Measurements from ENCODE around the gene FSTL1.

Gene FSTL1

GRCh38 chr3:120424506-120424905, 26.3 kb downstream of the FSTL1 start:
- no peak for TF ChIP-seq GATA2 (IDR thresholded peaks at IDR 0.05; ENCODE audit: low read depth, low read length)
- TF ChIP-seq GATA3 (IDR thresholded peaks at IDR 0.05; ENCODE audit: low read depth, low read length): no peak

- TF ChIP-seq GATA2 (IDR thresholded peaks at IDR 0.05; ENCODE audit: low read depth, low read length) (no peak), GATA3 (IDR thresholded peaks at IDR 0.05; ENCODE audit: low read depth, low read length) (no peak)
Measured at GRCh38 chr3:120423432-120423831, 27.4 kb downstream of the FSTL1 start.

- TF ChIP-seq GATA2 (IDR thresholded peaks at IDR 0.05; ENCODE audit: low read depth, low read length) (no peak), GATA3 (IDR thresholded peaks at IDR 0.05; ENCODE audit: low read depth, low read length) (no peak)
Measured at GRCh38 chr3:120421926-120422325, 28.9 kb downstream of the FSTL1 start.

- TF ChIP-seq GATA3 (IDR thresholded peaks at IDR 0.05; ENCODE audit: low read depth, low read length) (no peak), GATA2 (IDR thresholded peaks at IDR 0.05; ENCODE audit: low read depth, low read length) (no peak)
Measured at GRCh38 chr3:120420928-120421551, 29.8 kb downstream of the FSTL1 start.

GRCh38 chr3:120420360-120420759, 30.4 kb downstream of the FSTL1 start:
- no peak for TF ChIP-seq GATA2 (IDR thresholded peaks at IDR 0.05; ENCODE audit: low read depth, low read length)
- TF ChIP-seq GATA3 (IDR thresholded peaks at IDR 0.05; ENCODE audit: low read depth, low read length): no peak

GRCh38 chr3:120419797-120420196, 31.0 kb downstream of the FSTL1 start:
- TF ChIP-seq GATA2 (IDR thresholded peaks at IDR 0.05; ENCODE audit: low read depth, low read length) (no peak), GATA3 (IDR thresholded peaks at IDR 0.05; ENCODE audit: low read depth, low read length) (no peak)

- TF ChIP-seq GATA2 (IDR thresholded peaks at IDR 0.05; ENCODE audit: low read depth, low read length) (no peak), GATA3 (IDR thresholded peaks at IDR 0.05; ENCODE audit: low read depth, low read length) (no peak)
Measured at GRCh38 chr3:120418866-120419490, 31.8 kb downstream of the FSTL1 start.

GRCh38 chr3:120418446-120418845, 32.3 kb downstream of the FSTL1 start:
- no peak for TF ChIP-seq GATA3 (IDR thresholded peaks at IDR 0.05; ENCODE audit: low read depth, low read length)
- TF ChIP-seq GATA2 (IDR thresholded peaks at IDR 0.05; ENCODE audit: low read depth, low read length): no peak

GRCh38 chr3:120417272-120417911, 33.4 kb downstream of the FSTL1 start:
- TF ChIP-seq GATA2 (IDR thresholded peaks at IDR 0.05; ENCODE audit: low read depth, low read length) (peak; percentile 47; the same call in 1 of the 2 replicates), GATA3 (IDR thresholded peaks at IDR 0.05; ENCODE audit: low read depth, low read length) (no peak)

GRCh38 chr3:120416868-120417267, 33.9 kb downstream of the FSTL1 start:
- no peak for TF ChIP-seq GATA3 (IDR thresholded peaks at IDR 0.05; ENCODE audit: low read depth, low read length)
- no peak for TF ChIP-seq GATA2 (IDR thresholded peaks at IDR 0.05; ENCODE audit: low read depth, low read length)

GRCh38 chr3:120415756-120416155, 35.0 kb downstream of the FSTL1 start:
- TF ChIP-seq GATA3 (IDR thresholded peaks at IDR 0.05; ENCODE audit: low read depth, low read length) (no peak), GATA2 (IDR thresholded peaks at IDR 0.05; ENCODE audit: low read depth, low read length) (no peak)

GRCh38 chr3:120410541-120410940, 40.3 kb downstream of the FSTL1 start:
- no peak for TF ChIP-seq GATA3 (IDR thresholded peaks at IDR 0.05; ENCODE audit: low read depth, low read length)
- no peak for TF ChIP-seq GATA2 (IDR thresholded peaks at IDR 0.05; ENCODE audit: low read depth, low read length)

- TF ChIP-seq GATA3 (IDR thresholded peaks at IDR 0.05; ENCODE audit: low read depth, low read length) (no peak), GATA2 (IDR thresholded peaks at IDR 0.05; ENCODE audit: low read depth, low read length) (no peak)
Measured at GRCh38 chr3:120410116-120410515, 40.7 kb downstream of the FSTL1 start.

GRCh38 chr3:120407508-120408287, 43.1 kb downstream of the FSTL1 start:
- TF ChIP-seq GATA2 (IDR thresholded peaks at IDR 0.05; ENCODE audit: low read depth, low read length): no peak
- TF ChIP-seq GATA3 (IDR thresholded peaks at IDR 0.05; ENCODE audit: low read depth, low read length): no peak
